Measurements from ENCODE around the gene ABHD13.

DNA sequence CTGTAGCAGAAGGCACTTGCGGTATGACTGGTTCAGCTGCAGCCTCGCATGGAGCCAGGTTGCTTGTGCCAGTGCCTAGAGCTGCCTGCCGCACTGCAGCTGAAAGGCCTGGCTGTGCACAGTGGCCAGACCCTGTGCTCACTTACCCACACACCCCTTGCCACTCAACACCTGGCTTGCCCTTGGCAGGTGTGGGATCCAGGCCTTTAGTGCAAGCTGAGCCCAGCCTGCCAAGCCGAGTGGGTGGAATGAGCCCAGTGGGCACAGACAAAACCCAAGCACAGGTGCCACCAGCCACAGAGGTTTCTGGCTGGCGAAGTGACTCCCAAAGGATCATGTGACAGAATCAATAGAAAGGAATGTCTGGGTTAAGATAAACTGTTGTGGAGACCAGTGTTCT, 22.3 kb upstream of the ABHD13 start:
- TF ChIP-seq EP300 (IDR thresholded peaks at IDR 0.05) (no peak), CTCF (IDR thresholded peaks at IDR 0.05) (no peak), POLR2A (IDR thresholded peaks at IDR 0.05) (no peak), POLR2AphosphoS5 (IDR thresholded peaks at IDR 0.05) (no peak)

Measured in gastroesophageal sphincter (tissue), 3 donors.